NCI-H2196 (cell line): ENCODE data around the gene SPTB.

ENCODE experiments used
- DNase-seq: peaks from one replicate; lab custom pipeline; 2025; ENCODE audit not compliant: unreplicated experiment; lab: John Stamatoyannopoulos, UW

The SPTB gene

GRCh38 chr14:64855721-64856528 is 23.8 kb downstream of the SPTB start:
- peak; percentile 68 for DNase-seq

DNA sequence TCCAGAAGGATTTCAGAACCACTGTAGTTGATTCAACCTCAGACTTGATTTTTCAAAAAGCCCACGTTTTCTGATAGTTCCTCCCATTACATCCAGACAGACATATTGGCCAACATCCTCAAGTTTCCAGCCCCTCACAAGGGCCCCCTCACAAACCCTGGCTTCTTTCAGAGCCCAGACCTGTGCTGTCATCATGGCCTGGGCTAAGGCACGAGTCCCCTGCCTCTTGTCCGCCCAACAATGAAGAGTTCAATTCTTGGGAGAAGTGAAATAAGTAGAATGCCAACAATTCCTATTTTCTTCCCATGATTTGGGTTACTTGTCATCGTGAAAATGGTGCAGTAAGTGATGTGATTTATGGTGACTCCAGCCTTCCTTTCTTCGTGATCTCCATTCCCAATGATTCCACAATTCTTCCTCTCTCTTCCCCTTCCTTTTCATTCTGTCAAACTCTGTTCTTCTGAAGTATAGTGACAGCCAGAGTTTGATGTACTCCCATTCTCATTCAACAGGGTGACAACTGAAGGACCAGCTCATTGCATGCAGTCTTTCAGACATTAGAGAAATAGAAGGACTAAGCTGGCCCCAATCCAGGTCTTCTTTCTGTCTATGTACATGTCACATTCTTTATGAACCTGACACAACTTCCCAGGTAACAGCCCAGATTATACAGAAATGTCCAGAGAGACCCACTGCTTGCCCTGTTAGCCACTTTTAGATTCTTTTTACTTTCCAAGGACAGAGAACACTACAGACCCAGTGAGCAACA is 29.2 kb downstream of the SPTB start:
- no peak for DNase-seq

GRCh38 chr14:64849940-64850339 is 29.8 kb downstream of the SPTB start:
- DNase-seq, result no peak

GRCh38 chr14:64848239-64848638 is 31.5 kb downstream of the SPTB start:
- DNase-seq, result no peak

DNA sequence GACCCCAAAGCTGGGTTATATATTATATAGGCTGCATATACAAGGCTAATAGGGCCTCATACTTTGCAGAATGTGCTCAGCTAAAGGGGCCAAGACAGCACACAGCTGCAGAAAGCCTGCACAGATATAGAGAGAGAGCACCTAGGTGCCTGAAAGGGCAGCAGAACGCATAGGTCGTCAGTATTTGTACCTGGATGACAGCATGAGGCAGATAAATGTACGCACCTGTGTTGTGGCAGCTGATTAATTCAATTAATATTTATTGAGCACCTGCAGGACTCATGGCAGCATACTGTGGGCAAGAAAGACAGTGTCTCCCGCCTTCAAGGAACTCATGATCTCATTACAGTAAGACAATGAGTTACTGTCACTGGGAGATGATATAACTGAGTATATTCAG is 33.4 kb downstream of the SPTB start:
- DNase-seq, result no peak

DNA sequence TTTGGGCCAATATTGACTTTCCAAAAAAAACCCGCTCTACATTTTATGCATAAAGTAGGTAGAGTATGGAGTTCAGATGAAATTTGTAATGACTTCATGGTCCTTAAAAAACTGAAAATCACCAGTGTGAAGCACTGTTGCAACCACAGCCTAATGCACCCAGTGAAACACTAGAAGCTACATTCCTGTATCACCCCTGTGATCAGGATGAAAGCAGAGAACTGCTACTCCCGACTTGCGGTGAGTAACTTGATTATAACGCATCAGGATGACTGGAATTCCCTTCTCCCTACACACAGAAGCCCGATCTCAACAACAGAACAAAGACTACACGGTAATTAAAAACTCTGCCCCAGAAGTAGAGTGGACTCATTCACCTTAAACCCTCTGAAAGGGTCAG is 33.8 kb downstream of the SPTB start:
- no peak for DNase-seq

DNA sequence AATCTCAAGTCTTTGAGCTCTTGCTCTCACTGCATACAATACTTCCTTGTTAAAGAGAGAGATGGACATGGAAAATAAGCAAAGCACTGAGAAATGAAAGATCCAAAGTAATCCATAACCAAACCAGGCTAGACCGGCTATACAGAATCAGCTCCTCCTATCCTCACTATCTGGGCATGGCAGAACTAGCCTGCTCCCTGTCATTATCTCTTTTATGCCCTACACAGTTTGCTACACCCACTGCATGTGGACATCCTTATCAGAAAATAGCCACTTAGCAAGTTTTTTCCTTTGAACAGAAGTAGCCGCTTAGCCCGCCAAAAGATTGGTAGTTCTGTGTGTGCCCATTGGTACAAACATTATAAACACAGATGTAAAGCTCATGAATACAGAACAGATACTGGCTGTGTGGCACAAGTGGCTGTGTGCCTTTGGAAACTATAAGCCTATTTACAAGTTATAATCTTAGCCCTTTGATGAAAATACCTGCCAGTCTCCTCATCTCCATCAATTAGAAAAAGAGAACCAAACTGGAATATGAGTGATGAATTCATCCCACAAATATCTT is 34.7 kb downstream of the SPTB start:
- no peak for DNase-seq

- DNase-seq, result no peak
These were observed 35.4 kb downstream of the SPTB start for GRCh38 chr14:64844272-64844671.

GRCh38 chr14:64843548-64843947 is 36.2 kb downstream of the SPTB start:
- DNase-seq, result no peak

DNA sequence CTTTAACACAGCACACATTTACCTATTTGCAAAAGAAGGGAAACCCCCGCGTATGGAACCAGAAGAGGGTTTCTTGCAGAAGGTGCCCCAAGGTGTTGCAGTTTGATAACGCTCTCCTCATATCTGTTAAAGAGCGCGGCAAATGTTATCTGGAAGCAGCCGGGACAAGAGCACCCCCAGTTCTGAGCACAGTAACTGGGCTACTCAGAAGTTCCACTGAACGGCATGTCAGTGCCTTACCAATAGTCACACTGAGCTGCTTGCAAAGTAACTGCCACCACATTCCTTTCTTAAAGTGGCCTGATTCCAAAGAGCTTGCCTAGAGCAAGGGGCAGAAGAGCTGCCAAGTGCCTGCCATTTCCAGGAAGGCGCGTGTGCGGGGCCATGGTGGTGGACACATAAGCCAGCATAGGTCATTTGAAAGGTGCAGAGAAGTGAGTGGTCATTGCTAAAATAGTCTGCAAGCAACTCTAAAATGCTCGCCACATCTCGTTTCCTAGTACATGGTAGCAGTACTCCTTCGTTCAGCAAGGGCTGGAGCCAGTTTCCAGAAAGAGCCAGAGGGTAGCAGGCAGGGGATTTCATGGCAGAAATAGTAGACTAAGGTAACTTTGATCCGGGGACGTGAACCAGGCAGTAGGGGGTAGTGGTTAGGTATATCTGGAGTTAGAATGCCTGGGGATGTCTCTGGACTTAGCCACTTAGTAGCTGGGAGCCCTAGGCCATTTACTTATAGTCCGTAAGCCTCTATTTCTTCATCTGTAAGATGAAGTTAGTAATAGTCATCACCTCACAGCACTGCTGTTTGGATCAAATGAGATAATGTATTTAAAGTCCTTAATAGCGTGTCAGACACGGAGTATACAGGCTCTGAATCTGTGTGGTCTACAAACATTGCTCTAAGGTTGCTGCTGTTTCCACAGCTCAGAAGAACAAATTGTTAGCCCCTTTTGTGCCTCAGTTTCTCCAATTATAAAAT is 37.6 kb downstream of the SPTB start:
- no peak for DNase-seq

DNA sequence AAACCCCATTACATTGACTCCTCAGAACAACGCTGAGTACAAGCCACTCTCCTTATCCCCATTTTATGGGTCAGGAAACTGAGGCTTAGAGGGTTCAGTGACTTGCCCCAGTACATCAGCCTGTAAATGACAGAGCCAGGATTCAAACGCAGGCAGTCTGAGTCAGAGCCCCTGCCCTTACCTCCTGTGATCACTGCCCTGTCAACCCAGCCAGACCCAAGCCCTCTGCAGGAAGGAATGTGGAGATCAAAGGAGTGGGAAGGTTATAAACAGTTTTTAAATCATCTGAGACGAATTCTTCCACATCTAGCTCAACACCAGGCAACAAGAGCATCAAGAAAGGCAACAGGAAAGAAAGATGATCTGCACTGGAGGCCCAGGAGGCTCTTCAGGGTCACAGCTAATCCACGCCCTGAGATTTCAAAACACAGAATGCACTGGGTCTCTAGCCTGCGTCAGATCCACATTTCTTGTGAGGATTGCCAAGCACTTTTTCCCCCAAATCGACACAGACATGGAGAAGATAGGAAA is 38.5 kb downstream of the SPTB start:
- no peak for DNase-seq

- DNase-seq, result no peak
These were observed 41.1 kb downstream of the SPTB start for GRCh38 chr14:64838656-64839055.

DNA sequence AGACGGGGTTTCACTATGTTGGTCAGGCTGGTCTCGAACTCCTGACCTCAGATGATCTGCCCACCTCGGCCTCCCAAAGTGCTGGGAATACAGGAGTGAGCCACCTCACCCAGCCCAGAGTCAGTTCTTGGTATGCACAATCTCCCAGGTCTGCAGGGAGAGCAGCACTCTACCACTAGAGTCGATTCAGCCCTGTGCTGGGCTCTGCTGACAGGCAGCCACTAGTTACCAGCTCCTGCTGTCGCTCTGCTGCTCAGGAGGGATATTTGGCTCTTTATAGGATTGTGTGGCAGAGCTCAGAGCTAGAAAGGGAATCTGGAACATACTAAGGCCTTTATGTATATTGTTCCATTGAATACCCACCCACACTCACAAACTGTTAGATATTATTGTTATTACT is 44.3 kb downstream of the SPTB start:
- DNase-seq, result no peak

DNA sequence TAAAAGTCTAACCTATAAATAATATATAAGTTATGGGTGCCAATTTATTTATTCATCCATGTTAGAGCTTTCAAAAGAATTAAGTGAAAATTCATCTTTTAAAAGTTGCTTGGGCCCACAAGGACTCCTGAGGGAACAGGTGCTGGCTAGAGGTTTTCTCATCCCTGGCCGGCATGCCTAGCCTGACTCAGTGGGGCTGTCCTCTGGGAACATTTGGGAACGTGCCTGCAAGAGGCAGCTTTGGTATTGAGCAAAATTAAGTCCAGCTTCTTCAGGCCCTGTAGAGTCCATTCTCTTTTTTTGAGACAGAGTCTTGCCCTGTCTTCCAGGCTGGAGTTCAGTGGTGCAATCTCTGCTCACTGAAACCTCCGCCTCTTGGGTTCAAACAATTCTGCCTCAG is 44.7 kb downstream of the SPTB start:
- DNase-seq, result no peak

DNA sequence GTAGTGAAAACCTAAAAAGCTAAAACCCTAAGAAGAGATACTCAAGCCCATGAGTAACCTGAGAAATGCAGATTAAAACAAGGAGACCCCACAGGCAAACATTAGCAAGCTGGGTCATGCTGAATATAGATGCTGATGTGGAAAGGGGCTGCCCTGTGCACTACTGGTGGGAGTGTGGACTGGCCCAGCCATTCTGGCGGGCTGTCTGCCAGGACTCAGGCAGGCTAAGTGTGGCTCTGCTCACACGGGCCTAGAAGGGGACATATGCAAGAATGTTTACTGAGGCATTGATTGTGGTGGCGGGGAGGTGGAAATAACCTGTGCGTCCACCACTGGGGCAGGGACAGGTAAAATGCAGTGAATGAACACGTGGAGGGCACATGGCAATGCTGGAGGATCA is 48.3 kb downstream of the SPTB start:
- DNase-seq, result no peak

GRCh38 chr14:64830961-64831360 is 48.7 kb downstream of the SPTB start:
- no peak for DNase-seq

GRCh38 chr14:64828071-64828470 is 51.6 kb downstream of the SPTB start:
- DNase-seq, result no peak

GRCh38 chr14:64826845-64827244 is 52.9 kb downstream of the SPTB start:
- DNase-seq, result no peak

- no peak for DNase-seq
These were observed 53.4 kb downstream of the SPTB start for GRCh38 chr14:64826333-64826732.

DNA sequence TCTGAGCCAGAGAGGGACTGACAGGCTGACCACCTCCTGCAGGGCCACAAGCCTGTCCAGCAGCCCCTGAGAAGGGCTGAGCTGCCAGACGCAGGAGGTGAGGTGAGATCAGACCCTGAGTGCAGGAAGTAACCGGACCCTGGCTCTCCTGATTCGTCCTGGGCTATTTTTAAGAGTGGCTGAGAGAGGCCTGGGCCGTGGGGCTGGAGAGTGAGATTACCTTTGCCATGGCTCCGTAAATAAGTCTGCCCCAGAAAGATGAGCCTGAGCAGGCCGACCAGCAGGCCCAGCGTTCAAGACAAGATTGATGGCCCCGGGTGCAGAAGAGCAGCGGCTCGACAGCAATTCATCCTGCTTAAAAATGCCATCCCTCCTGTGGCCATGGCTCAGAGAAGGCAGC is 54.2 kb downstream of the SPTB start:
- no peak for DNase-seq

GRCh38 chr14:64825006-64825405 is 54.7 kb downstream of the SPTB start:
- no peak for DNase-seq
